ENCODE measurements around the gene ISM1. TPM values are rescaled to one million over a fixed set of nuclear protein-coding genes. Genes with fewer than 3 reads are reported as not detected.

The ISM1 gene
- total RNA-seq, 6 donors from 2014 or later, result 2.2 to 7.4 (median 2.3) TPM; not detected in 1

DNA sequence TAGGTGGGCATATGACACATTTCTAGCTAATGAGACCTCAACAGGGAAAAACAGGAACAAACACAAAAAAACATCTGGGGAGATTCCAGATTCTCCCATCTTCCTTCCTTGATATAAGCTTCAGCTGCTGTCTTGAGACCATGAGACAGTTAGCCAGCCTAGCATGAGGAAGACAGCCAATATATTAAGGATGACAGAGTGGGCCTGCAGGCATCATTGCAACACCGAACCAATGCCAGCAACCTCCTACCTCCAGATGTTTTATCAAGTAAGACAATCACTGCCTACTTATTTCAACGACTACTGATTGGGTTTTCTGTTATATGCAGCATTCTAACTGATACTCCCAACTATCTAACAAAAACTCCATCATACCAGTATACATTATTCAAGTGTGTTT, 119.0 kb downstream of the ISM1 start:
- 67 to 77% methylated on average over 2 of the region's 2 CpGs for WGBS, 2 donors
- no peaks in the 10 kb centered on the region for H3K9me3 ChIP-seq
- no peak for DNase-seq
- no peak overlapping the region for H3K4me3 ChIP-seq
- peaks cover 0 to 15% (median 5%) of the 10 kb centered on the region in 4 donors for H3K4me1 ChIP-seq
- no peaks in the 10 kb centered on the region for H3K27me3 ChIP-seq
- TF ChIP-seq, protein P1, sequence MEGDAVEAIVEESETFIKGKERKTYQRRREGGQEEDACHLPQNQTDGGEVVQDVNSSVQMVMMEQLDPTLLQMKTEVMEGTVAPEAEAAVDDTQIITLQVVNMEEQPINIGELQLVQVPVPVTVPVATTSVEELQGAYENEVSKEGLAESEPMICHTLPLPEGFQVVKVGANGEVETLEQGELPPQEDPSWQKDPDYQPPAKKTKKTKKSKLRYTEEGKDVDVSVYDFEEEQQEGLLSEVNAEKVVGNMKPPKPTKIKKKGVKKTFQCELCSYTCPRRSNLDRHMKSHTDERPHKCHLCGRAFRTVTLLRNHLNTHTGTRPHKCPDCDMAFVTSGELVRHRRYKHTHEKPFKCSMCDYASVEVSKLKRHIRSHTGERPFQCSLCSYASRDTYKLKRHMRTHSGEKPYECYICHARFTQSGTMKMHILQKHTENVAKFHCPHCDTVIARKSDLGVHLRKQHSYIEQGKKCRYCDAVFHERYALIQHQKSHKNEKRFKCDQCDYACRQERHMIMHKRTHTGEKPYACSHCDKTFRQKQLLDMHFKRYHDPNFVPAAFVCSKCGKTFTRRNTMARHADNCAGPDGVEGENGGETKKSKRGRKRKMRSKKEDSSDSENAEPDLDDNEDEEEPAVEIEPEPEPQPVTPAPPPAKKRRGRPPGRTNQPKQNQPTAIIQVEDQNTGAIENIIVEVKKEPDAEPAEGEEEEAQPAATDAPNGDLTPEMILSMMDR (IDR thresholded peaks at IDR 0.05), result no peak
- TF ChIP-seq EP300 (IDR thresholded peaks at IDR 0.05), result no peak
- no peak for TF ChIP-seq POLR2AphosphoS5 (IDR thresholded peaks at IDR 0.05)
- no peak for TF ChIP-seq POLR2A (IDR thresholded peaks at IDR 0.05)
- ATAC-seq (ENCODE audit: low FRiP score in 2 of 2), result no peak
- H3K36me3 ChIP-seq, result no peaks in the 10 kb centered on the region
- H3K27ac ChIP-seq, result no peak overlapping the region

DNA sequence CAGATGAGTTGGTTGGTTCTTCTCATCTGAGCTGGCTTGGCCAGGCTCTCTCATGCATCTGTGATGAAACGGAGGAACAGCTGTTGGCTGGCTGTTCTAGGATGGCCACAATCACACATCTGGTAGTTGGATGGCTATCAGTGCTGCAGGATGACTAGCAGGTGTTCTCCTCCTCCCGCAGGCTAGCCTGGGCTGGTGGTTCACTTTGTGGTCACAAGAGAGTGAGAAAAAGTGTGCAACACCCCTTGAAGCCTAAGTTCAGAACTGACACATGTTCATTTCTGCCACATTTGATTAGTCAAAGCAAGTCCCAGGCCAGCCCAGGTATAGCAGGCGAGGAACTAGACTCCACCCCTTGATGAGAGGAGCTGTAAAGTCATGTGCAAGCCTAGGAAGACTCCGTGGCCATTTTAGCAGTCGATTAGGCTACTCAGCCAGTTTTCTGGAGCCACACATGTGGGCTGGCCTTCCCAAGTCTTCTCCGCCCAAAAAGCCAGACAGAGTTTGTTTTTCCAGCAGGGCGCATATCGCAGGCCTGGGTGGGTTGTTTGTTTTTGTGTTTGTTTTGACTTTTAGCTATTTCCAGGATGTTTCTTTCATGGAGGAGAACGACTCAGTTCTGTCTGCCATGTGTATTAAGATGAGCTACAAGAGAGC, 120.8 kb downstream of the ISM1 start:
- 65 to 75% methylated on average over 7 to 9 of the region's 9 CpGs for WGBS, 2 donors
- ATAC-seq (ENCODE audit: low FRiP score in 2 of 2), result no peak

DNA sequence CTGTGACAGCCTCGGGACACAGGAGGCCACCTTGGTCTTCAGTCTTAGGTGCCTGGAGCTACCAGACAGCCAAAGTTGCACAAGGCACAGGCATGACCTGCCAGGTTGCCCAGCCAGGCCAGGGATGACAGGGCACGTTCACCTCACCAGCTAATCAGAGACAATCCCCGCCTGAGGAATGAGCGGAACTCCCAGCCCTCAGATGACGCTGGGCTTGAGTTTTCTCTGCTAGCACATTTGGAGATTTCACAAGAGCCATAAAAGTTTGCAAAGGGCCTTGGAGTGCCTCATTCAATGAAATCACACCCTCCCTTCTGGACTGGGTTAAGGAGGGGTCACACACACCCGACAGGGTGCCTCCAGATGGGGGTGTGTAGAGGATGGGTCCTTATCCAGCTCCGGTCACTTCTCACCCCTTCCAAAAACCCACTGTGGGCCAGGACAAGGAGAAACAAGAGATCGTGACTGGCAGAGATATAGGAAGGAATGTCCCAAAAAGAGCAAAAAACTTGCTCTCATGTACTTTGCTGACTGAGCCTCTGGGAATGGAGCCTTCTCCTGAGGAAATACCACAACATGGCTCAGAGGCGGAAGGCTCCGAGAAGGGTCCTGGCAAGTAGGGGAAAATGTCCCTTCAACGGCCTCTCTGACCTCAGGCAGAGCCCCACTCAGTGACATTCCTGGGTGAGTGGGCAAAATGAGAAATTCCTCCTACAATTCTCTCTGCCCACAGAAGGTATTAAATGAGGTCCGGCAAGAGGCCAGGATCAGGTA, 121.6 kb downstream of the ISM1 start:
- 53 to 59% methylated on average over 7 to 12 of the region's 12 CpGs for WGBS, 2 donors
- Histone ChIP-seq H3K36me3 (no peaks in the 10 kb centered on the region), H3K4me1 (peaks cover 0 to 15% (median 5%) of the 10 kb centered on the region in 4 donors), H3K27me3 (no peaks in the 10 kb centered on the region), H3K9me3 (no peaks in the 10 kb centered on the region), H3K27ac (peak overlapping the region; percentile 68 to 80 (median 72)), H3K4me3 (no peak overlapping the region)
- peak; percentile 71 to 94 for ATAC-seq (ENCODE audit: low FRiP score in 2 of 2)
- peak; percentile 54 to 92 for DNase-seq
- TF ChIP-seq POLR2A (IDR thresholded peaks at IDR 0.05) (no peak), POLR2AphosphoS5 (IDR thresholded peaks at IDR 0.05) (peak; percentile 29 to 69)
- TF ChIP-seq, protein P1 (IDR thresholded peaks at IDR 0.05), result no peak

More for the DNA sequence above, 120.8 kb downstream of the ISM1 start:
- H3K27me3 ChIP-seq, result no peaks in the 10 kb centered on the region
- no peak overlapping the region for H3K4me3 ChIP-seq
- peak overlapping the region; percentile 68 to 80 (median 72) for H3K27ac ChIP-seq
- H3K36me3 ChIP-seq, result no peaks in the 10 kb centered on the region
- DNase-seq, result no peak
- peaks cover 0 to 15% (median 5%) of the 10 kb centered on the region in 4 donors for H3K4me1 ChIP-seq
- no peaks in the 10 kb centered on the region for H3K9me3 ChIP-seq
- TF ChIP-seq EP300 (IDR thresholded peaks at IDR 0.05), result peak in 1 of 4 donors; percentile 4
- no peak for TF ChIP-seq POLR2AphosphoS5 (IDR thresholded peaks at IDR 0.05)
- no peak for TF ChIP-seq POLR2A (IDR thresholded peaks at IDR 0.05)

DNA sequence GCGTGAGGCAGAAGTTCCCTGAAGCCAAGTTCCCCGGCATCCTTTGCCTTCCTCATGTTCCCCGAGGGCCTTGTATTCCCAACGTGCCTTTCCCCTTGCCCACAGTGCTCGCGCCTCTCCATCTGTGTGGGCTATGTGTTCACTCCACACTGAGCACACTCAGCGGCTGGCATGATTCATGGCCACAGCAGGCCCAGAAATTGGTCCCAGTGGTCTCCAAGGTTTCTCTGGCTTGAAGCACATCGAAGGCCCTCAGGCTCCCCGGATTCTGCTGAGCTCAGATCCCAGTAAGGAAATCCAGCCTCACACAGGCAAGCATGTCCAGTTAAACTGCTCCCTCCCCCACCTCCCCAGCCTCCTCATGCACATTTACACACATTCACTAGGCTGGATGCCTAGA, 123.6 kb downstream of the ISM1 start:
- Histone ChIP-seq H3K36me3 (no peaks in the 10 kb centered on the region), H3K4me3 (no peak overlapping the region), H3K27me3 (no peaks in the 10 kb centered on the region), H3K9me3 (no peaks in the 10 kb centered on the region), H3K27ac (no peak overlapping the region), H3K4me1 (peaks cover 0 to 15% (median 5%) of the 10 kb centered on the region in 4 donors)
- no peak for ATAC-seq (ENCODE audit: low FRiP score in 2 of 2)
- DNase-seq, result no peak
- TF ChIP-seq, protein P1 (IDR thresholded peaks at IDR 0.05), result no peak
- TF ChIP-seq POLR2A (IDR thresholded peaks at IDR 0.05) (no peak), POLR2AphosphoS5 (IDR thresholded peaks at IDR 0.05) (no peak), EP300 (IDR thresholded peaks at IDR 0.05) (no peak)
- WGBS, 2 donors, result 96% methylated on average over 9 of the region's 9 CpGs

Data from upper lobe of left lung (tissue), 6 donors.